ENCODE data around the gene DOK3.
A peak's percentile ranks its signal among the peaks of the same experiment; 100 is the strongest.

The DOK3 gene

DNA sequence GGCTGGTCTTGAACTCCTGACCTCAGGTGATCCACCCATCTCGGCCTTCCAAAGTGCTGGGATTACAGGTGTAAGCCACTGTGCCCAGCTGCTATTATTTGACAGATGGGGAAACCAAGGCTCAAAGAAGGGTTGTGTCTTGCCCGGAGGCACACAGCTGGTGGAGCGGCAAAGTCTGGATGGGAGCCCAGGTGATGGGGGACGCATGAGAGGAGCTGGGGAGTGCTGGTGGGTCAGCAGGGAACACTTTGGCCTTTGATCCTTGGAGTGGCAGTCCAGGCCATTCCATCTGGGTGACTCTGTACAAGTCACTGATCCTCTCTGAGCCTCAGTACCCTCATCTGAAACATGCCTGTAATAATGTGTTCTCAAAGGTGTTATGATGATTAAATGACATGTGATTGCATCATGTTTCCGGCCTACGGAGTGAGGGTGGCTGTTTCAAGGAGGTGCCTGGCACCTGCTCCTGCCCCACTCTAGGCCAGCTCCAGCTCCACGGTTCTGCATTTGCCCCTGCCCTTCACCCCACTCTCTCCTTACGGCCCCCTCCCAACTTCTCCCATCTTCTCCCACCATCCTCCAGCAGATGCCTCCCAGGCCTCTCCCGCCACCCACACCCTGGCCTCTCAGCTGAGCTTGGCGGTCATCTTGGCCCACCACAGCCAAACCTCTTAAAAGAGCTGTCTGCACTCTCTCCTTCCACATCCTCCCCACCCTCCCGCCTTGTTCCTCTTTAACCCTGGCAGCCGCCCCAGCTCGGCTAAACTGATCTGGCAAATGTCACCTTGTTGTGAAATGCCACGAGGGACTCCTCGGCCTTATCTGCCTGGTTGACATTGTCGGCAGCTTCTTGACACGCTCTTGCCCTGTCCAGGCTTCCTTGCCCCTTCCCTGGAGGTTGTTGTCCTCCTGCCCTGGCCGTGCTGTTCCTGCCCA, 30.6 kb downstream of the DOK3 start:
- DNase-seq, result no peak

DNA sequence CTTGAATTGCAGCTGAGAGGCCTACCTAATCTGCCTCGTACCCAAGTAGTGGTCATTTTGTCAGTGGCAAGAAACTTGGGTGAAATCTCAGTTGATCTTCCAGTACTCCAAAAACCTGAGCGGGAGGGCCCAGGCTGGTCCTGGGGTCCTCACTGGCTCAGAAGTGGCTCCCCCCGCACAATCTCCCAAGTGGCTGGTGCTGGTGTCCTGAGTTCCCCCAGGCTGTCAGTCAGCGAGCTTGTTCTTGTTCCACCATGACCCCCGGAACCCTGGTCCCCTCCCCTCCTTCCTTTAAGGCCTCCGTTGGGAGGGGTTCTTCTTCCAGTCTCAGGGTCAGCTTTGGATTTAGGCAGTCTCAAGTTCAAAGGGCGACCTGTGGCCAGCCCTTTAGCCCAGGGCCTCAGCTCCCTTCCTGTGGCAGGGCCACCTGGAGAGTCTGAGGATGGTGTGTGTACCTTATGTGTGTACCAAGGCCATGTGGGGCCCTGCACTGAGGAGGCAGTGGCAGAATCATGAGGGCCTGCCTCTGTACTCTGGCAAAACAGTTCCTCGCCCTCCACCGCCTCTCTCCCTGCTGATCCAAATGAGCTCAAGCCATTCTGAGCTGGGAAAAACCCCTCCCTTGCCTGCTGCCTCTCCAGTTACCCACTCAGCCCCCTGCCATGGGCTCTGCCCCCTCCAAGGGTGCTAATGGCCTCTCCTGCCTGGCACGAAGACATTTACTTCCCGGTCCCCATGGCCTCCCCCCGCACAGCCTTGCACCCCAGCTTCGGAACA, 31.7 kb downstream of the DOK3 start:
- no peak for DNase-seq

GRCh38 chr5:177476531-177477233, 32.9 kb downstream of the DOK3 start:
- no peak for DNase-seq

GRCh38 chr5:177475563-177476427, 33.8 kb downstream of the DOK3 start:
- no peak for DNase-seq

DNA sequence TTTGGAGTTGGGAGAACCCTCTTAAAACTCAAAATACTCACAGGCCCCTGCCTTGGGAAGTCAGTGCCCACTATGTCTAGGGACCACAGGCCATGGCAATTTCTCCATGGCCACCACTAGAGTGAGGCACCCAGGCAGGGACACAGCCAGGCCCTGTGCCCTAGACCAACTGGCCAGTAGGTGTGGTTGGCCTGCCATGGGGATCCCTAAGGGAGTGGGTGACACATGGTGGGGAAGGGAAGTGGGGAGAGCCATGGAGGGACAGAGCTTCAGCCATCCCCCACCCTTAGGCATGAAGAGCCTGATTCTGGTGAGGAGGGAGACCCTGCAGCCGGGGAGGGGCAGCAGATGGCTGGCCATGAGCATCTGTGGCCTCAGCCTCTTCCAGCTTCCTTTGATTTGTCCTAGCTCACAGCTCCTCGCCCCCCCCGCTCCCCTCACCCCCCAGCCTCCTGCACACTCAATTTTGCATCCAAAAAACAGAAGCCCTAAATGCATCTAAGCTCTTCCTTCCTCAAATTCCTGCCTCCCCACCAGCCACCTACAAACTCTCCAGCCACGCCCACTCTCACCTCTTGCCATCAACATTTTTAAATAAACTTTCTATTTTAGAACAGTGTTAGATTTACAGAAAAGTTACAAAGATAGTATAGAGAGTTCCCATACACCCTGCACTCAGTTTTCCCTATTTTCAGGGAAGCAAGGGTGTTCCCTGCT, 34.6 kb downstream of the DOK3 start:
- no peak for DNase-seq

- DNase-seq, result no peak
Measured at GRCh38 chr5:177474002-177474476, 35.6 kb downstream of the DOK3 start.

- peak; percentile 62 for DNase-seq
Measured at GRCh38 chr5:177473443-177474001, 36.1 kb downstream of the DOK3 start, which contains the start of gene DBN1. Gene DBN1 (minus strand): TSS chr5:177473634. CDS start chr5:177473521, 113 bp downstream.

DNA sequence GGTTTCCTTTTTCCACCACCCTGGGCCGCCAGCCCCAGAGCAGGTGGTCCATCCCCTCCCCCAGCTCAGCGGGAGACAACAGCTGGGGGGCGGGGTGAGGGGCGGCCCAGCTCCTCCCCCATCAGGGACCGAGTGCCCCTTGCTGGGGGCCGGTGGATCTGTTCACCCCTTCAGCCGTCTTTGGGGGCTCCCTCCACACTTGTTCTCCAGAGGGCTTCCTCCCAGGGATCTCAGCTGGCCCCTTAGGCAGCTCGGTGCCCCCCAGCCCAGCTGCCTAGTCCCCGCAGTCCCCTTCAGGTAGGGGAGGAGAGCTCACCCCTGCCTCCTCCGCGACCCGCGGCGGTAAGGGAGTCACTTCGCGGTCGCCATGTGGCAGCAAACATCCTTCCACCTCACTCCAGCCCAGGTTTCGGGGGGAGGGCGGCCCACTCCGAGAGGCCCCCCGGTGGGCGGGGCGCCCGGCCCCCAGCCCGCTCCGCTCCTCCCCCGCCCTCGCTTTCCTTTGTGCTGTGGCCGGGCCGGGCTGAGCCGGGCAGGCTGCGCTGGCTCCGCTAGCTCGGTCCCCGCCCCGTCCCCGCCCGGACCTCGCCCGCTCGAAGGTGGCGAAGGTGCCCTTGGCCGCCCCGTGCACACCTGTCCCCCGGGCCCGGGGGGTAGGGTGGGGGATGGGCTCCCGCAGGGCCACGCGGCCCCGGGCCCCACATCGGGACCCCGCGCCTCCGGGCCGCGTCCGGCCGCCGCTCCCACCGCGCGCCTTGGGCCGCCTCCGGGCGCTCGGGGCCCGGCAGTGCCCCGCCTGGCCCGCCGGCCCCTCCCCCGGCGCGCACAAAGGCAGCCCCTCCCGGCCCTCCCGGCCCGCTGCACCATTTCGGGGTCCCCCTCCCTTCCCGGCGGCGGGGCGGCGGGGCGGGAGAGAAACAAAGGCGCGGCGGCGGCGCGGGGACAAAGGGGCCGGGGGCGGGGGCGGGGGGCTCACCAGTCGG, 36.9 kb downstream of the DOK3 start:
- peak; percentile 41 to 45 for DNase-seq

DNA sequence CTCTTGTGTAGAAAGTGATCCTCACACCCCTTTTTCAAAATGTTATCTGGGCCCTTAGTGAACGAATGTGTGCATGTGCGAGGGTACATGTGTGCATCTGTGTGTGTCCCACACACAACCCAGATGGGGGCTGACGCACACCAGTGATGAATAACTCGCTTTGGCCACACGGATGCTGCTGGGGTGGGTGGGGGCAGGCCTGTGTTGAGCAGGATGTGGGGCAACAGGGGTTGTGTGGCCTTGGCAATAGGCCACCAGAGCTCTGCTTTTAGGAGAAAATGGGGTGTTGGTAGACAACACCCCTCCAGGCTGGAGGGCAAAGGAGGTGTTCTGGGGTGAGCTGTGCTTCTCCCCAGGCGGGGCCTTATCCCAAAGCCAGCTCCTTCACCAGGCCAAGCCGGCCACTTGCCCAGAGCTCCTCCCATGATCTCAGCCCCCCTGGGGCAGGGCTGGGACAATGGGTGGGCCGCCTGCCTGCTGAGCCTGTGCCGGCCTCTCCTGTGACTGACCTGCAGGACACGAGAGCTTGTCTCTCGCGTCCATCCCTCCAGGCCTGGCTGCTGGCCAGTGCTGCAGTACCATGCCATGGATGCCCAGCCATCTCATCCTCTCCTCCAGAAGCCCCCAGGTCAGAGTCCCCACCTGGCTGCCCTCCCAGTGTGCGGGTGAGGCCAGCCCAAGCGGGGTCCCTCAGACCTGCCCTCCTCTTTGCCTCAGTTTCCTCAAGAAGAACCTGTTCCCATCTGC, 37.8 kb downstream of the DOK3 start:
- no peak for DNase-seq

DNA sequence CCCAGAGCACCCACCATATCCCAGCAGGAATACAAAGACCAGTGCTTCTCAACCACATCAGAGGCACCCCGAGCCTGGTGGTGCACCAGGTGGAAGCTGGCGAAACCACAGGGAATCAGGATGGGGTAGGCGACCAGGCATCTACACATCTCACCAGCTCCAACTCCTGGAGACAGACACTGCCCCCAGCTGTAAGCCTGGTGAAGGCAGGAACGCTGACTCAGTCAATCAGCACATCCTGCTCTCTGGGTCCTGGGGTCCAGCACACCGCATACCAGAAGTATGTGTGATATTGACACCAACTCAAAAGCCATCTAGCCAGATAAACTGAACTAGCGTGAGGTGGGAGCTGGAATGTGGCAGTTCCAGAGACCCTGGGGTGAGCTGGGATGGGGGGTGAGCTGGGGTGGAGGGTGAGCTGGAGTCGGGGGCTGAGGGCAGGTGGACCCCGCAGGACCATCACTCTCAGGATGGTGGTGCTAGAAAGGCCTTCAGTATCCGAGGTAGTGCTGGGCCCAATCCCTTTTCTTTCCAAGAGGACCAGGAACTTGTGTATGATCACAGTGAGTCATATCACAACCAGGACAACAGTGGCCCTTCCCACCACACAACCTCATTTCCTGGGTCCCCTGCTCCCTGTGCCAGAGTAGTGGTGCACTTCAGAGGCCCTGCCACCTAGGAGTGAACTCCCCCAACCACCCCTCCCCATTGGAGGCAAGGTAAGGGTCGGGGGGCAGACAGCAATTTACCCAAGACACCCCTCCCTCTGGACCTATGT, 38.7 kb downstream of the DOK3 start:
- no peak for DNase-seq

GRCh38 chr5:177469750-177470525, 39.7 kb downstream of the DOK3 start:
- no peak for DNase-seq

DNA sequence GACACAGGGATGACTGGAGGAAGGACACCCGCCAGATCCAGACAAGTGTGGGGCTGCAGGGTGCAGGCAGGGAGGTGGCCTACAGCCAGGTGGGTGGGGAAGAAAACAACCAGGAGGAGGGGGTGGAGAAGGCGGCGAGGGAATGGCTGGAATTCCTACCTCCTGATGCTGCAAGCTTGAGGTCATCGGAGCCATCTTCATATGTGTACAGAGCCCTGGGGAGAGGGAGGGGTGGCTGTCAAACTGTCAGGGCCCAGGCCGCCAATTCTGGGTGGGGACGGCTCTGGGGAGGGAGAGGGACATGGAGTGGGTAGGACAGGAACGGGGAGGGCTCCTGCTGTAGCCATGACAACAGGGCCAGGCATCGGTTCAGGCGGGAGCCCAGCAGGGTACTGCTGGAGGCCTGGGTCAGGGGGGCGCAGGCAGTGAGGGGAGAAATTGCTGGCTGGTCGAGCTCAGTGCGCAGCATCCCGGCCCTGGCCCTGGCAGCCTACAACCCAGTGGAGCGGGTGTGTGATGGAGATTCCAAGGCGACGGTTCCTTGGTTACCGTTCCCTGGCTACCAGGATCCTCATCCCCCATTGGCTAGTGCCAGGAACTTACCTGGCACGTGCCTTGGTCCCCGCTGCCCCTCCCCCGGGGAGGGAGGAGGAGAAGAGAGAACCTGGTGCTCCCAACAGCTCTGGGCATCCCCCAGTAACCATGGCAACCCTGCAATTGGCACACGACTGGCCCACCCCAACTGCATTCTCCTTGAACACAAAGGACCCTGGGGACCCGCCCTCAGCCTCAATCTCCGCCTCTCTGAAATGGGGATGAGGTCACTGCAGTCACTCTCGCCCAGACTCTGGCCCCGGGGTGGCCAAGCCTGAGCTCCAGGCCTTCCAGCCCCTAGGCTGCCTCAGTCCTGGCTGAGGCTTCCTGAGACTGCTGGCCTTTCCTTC, 40.7 kb downstream of the DOK3 start:
- peak in 1 of 2 experiments; percentile 39 for DNase-seq

- DNase-seq, result no peak
Measured at GRCh38 chr5:177468329-177468684, 41.3 kb downstream of the DOK3 start.

DNA sequence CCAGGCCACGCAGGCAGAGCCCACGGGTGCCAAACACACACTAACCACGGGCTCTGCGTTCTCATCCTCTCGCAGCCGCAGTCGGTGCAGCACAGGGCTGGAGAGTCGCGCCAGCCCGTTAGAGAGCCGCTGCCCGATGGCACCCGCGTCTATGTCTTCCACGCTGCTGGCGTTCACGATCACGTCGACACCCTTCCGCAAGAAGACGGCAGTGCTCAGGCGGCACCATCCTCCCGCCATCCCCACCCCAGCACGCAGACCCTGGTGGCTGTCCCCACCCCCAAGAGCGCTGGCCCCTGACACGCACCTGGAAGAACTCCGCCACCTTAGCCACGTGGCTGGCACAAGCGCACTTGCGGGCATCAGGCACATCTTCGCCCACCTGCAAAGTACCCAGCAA, 42.2 kb downstream of the DOK3 start:
- no peak for DNase-seq

GRCh38 chr5:177466861-177467260, 42.8 kb downstream of the DOK3 start:
- no peak for DNase-seq

DNA sequence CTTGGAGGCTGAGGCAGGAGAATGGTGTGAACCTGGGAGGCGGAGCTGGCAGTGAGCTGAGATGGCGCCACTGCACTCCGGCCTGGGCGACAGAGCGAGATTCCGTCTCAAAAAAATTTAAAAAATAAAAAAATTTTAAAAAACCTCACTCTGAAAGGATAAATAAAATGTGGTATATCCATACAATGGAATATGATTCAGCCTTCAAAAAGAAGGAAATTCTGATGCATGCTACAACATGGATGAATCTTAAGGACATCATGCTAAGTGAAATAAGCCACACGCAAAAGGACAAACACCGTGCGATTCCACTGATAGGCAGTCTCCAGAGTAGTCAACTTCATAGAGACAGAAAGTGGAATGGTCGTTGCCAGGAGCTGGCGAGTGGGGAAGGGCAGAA, 44.6 kb downstream of the DOK3 start:
- no peak for DNase-seq

Data from NCI-H2081 (cell line).